ENCODE measurements around the gene BDNF.
"Not testable (repeated sequence)": the region's sequence is repeated elsewhere in the genome, so short reads cannot be mapped to it uniquely, and the experiment has no call there.

- TF ChIP-seq CTCF (conservative IDR thresholded peaks at IDR 0.05; ENCODE audit: low read depth in 2 of 2); EZH2 (IDR thresholded peaks at IDR 0.05; ENCODE audit: low read depth, unreplicated experiment); REST (IDR thresholded peaks at IDR 0.05; ENCODE audit: unreplicated experiment); JUNB (IDR thresholded peaks at IDR 0.05; ENCODE audit: unreplicated experiment); EZH2phosphoT487 (IDR thresholded peaks at IDR 0.05; ENCODE audit: unreplicated experiment); ZNF331 (CRISPR knock-in tag; IDR thresholded peaks at IDR 0.05; ENCODE audit: low read depth): not testable (repeated sequence)
- peak; percentile 53; the same call in 1 of the 2 replicates for TF ChIP-seq POLR2AphosphoS5 (IDR thresholded peaks at IDR 0.05; ENCODE audit: low read depth)
Measured at GRCh38 chr11:27634282-27634681, 66.0 kb downstream of the BDNF start.

Measured in GM23338 (cell line).